Lower leg skin (tissue), 4 donors: ENCODE results near the gene RPL22. TPM values are rescaled to one million over a fixed set of nuclear protein-coding genes. Genes with fewer than 3 reads are reported as not detected.
A peak's percentile ranks its signal among the peaks of the same experiment; 100 is the strongest.

Experiments used
- DNase-seq, 2 donors: peaks; one replicate each; pipeline ENCODE4 v3.0.0-alpha.2; 2019; ENCODE audit warnings: low spot score in 2 of 2
- H3K4me3 ChIP-seq: fragments of 200-600 bp; sonication (generic); 2 replicates; pipeline ENCODE4 v1.5.1; 2017; ENCODE audit warnings: mild to moderate bottlenecking, low read depth; ENCODE audit not compliant: poor library complexity, severe bottlenecking
- POLR2A ChIP-seq, 2 donors: fragments of 450-650 bp; IDR thresholded peaks; one replicate each; pipeline ENCODE4 v1.6.1; 2016 to 2017; ENCODE audit warnings: antibody characterized with exemption in 2 of 2, mild to moderate bottlenecking in 1 of 2, moderate library complexity in 1 of 2
- WGBS, 2 donors: methylation state at CpG; one replicate each; pipeline ENCODE4 v1.1.5; 2018; 5-methylcytosine and 5-hydroxymethylcytosine counted together
- intact Hi-C: fragments of 100-400 bp; cut with DNase I; formaldehyde crosslinking; loops from one replicate; pipeline ENCODE4 v1.15.0; 2023; ENCODE audit warnings: low total_unique reads
- total RNA-seq, 4 donors: library from RNA; depleted of rRNA; stranded (reverse); fragments of >200 nt; gene quantifications; one replicate each; pipeline ENCODE4 v1.1.0, GENCODE V29; 2016
- TF ChIP-seq, protein P1 (sequence below), 3 donors: fragments of 450-650 bp; IDR thresholded peaks; one replicate each; pipeline ENCODE4 v1.5.1; 2016; ENCODE audit warnings: antibody characterized with exemption in 3 of 3, mild to moderate bottlenecking in 3 of 3, moderate library complexity in 2 of 3

RPL22 gene
- total RNA-seq, 4 donors from 2014 or later: 122 to 216 (median 179) TPM

DNA sequence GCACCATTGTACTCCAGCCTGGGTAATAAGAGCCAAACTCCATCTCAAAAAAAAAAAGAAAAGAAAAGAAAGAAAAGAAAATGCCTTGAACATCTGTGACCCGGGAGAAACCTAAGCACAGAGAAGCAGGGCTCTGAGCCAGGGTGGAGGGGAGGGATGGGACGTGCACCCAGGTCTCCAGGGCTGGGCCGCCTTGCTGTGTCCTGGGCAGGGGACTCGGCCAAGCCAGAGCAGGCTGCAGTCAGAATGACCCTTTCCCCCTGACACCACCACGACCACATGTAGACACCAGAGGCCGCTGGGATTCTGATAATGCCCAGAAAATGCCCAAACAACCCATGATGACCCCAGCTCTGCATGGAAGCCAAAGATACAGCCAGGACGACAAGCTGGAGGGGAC, 37.1 kb downstream of the RPL22 start:
- no peak for TF ChIP-seq POLR2A (IDR thresholded peaks at IDR 0.05)
- TF ChIP-seq, protein P1, sequence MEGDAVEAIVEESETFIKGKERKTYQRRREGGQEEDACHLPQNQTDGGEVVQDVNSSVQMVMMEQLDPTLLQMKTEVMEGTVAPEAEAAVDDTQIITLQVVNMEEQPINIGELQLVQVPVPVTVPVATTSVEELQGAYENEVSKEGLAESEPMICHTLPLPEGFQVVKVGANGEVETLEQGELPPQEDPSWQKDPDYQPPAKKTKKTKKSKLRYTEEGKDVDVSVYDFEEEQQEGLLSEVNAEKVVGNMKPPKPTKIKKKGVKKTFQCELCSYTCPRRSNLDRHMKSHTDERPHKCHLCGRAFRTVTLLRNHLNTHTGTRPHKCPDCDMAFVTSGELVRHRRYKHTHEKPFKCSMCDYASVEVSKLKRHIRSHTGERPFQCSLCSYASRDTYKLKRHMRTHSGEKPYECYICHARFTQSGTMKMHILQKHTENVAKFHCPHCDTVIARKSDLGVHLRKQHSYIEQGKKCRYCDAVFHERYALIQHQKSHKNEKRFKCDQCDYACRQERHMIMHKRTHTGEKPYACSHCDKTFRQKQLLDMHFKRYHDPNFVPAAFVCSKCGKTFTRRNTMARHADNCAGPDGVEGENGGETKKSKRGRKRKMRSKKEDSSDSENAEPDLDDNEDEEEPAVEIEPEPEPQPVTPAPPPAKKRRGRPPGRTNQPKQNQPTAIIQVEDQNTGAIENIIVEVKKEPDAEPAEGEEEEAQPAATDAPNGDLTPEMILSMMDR (IDR thresholded peaks at IDR 0.05): no peak

DNA sequence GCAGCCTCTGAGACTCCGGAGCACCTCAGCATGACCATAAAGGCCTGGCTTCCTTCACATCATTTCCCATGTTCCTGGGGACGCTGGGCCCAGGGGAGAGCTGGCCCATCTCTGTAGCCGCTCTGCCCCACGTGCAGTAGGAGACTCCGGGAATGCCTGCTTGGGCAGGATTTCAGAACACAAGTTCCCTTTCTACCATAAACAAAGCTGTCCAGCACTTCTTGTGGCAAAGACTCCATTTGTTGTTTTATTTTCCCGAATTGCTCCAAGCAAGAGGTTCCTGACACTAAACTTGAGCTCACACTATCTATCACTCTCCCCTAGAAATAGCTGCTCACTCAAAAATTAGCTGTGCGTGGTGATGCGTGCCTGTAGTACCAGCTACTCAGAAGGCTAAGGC, 41.2 kb downstream of the RPL22 start:
- no peak for TF ChIP-seq POLR2A (IDR thresholded peaks at IDR 0.05)
- TF ChIP-seq, protein P1 (IDR thresholded peaks at IDR 0.05): no peak
- intact Hi-C loops: no loop called here
- H3K4me3 ChIP-seq: no peak overlapping the region
- DNase-seq: no peak
- 49 to 66% methylated on average over 8 of the region's 8 CpGs for WGBS, 2 donors

More for the DNA sequence above, 37.1 kb downstream of the RPL22 start:
- H3K4me3 ChIP-seq: no peak overlapping the region
- intact Hi-C loops: no loop called here
- WGBS, 2 donors: 59 to 78% methylated on average over 6 to 7 of the region's 7 CpGs
- no peak for DNase-seq

DNA sequence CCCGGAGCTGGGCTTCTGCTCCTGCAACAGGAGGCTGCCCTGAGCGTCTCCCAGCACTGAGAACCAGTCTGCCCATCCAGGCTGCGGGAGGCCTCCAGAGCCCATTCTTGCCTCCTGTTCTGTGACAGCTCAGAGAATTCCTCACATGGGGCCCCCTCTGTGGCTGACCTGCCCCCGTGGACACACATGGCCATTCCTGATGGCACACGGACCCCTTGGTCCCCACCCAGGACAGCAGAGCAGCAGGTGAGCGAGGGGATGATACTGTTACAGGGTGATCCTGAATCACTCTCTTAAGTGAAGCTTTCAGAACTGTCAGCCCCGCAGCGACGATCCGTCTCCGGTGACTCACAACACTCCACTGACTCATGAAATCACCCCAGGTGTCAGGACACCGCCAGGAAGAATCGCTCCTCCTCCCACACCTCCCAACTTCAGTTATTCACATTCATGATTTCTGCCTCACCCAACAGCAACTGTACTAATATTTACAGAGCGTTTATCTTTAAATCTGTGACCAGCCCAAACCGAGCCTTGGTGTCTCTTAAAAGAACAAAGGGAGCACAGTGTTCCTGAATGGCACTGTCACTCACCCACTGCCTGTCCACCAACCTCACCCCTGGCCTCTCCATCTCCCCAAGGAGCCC, 41.7 kb downstream of the RPL22 start:
- 35 to 52% methylated on average over 15 of the region's 15 CpGs for WGBS, 2 donors
- TF ChIP-seq POLR2A (IDR thresholded peaks at IDR 0.05): no peak
- TF ChIP-seq, protein P1 (IDR thresholded peaks at IDR 0.05): no peak
- intact Hi-C loops: no loop called here

DNA sequence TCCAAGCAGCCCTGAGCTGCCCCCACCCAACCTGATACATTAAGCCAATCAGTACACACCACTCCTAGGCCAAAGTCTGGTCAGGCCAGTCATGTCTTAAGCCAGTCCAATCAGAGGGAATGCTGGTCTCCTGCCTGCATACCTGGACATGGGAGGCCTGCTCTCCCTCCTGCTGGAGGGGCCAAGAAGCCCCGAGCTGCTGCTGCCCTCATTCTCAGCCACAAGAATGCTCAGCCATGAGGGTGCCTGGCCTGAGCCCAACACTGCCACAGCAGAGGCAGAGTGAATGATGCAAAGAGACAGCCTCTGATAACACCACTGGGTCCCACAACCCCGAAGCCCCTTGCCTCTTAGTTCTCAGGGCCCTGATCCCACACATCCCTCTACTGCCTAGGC, 42.3 kb downstream of the RPL22 start:
- no peak for DNase-seq
- TF ChIP-seq POLR2A (IDR thresholded peaks at IDR 0.05): no peak
- TF ChIP-seq, protein P1 (IDR thresholded peaks at IDR 0.05): no peak
- no peak overlapping the region for H3K4me3 ChIP-seq
- WGBS, 2 donors: 49 to 69% methylated on average over 2 of the region's 2 CpGs
- intact Hi-C loops: no loop called here

More for the DNA sequence above, 41.7 kb downstream of the RPL22 start:
- DNase-seq: peak in 1 of 2 donors; percentile 42
- H3K4me3 ChIP-seq: no peak overlapping the region

DNA sequence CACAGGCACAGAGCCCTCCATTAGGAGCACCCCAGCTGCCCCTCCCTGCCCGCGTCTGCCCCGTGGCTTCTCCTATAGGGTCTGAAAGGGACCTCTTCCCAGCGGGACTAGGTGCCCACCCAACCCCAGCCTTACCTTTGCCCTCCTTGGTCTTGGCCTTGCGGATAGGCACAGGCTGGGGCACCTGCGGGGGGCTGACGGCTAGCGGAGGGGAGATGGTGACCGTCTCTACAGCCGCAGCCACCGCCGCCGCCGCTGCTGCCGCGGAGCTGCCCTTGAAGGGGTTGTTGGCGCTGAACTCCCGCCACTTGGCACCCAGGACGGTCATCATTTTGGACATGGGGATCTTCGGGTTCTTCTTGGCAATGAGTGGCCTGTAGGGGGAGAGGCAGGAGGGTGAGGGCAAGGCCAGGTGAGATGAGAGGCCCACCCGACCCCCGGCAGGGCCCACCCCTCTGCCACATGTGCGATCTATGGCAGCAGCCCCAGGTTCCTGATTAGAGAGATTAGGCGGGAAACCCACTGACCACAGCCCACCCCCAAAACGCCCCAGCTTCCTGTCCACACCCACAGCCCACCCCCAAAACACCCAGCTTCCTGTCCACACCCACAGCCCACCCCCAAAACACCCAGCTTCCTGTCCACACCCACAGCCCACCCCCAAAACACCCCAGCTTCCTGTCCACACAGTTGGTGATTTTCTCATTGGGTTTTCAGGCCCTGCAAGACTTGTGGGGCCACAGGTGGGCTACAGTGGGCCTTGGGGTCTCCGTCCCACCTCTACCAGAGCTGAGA, 44.7 kb downstream of the RPL22 start:
- intact Hi-C loops: no loop called here
- no peak for TF ChIP-seq POLR2A (IDR thresholded peaks at IDR 0.05)
- TF ChIP-seq, protein P1 (IDR thresholded peaks at IDR 0.05): no peak
- H3K4me3 ChIP-seq: no peak overlapping the region
- WGBS, 2 donors: 89 to 90% methylated on average over 26 of the region's 26 CpGs
- no peak for DNase-seq
